Posterior vena cava (tissue), 2 donors: ENCODE measurements around the gene RHD. TPM values are rescaled to one million over a fixed set of nuclear protein-coding genes. Genes with fewer than 3 reads are reported as not detected.
"Not testable (repeated sequence)": the region's sequence is repeated elsewhere in the genome, so short reads cannot be mapped to it uniquely, and the experiment has no call there.

ENCODE experiments used
- DNase-seq: peaks from one replicate; pipeline ENCODE4 v3.0.0-alpha.2; 2020; ENCODE audit warnings: low spot score
- intact Hi-C, 2 donors: fragments of 100-400 bp; cut with DNase I; formaldehyde crosslinking; loops; one replicate each; pipeline versions ENCODE4 v1.14.1 to v1.14.2; 2022 to 2023
- long read RNA-seq, 2 donors: library from polyadenylated mRNA; unstranded; transcript quantifications; one replicate each; pipeline ENCODE4 v2.0.0, GENCODE V29; 2020 to 2021
- total RNA-seq, 2 donors: library from RNA; stranded (reverse); fragmentation: NEBNext Ultra II Directional; extraction: Animal tissue kit (Norgen Biotek cat#: 25700); gene quantifications; one replicate each; pipeline ENCODE4 v1.2.1, GENCODE V29; 2021
- donor health status: DM: yes; HTN: yes; CAD: no.
- donor health status: DM: yes; HTN: yes; CAD: no.

Gene RHD
- not detected for total RNA-seq
- long read RNA-seq, donor 1, partial matches to known transcripts = 0 of 2 reads
- long read RNA-seq, donor 1, other reads (novel, unspliced or antisense) = 2 of 2 reads
- long read RNA-seq, donor 2 = 0 reads

DNA sequence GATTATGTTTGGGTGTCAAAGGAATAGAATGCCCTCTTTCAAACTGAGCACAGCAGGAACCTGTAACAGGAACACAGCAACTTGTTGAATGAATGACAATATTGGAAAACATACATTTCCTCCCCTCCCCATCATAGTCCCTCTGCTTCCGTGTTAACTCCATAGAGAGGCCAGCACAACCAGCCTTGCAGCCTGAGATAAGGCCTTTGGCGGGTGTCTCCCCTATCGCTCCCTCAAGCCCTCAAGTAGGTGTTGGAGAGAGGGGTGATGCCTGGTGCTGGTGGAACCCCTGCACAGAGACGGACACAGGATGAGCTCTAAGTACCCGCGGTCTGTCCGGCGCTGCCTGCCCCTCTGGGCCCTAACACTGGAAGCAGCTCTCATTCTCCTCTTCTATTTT is at the start of gene RHD:
Gene RHD, plus strand, starts transcription at position 272 of the 400 bp plus-strand sequence. Its CDS starts 39 bp downstream, at position 311.
- intact Hi-C loops, DNase-seq: not testable (repeated sequence)

- no peak for DNase-seq
- intact Hi-C loops = loop anchor here in 1 of 2 donors (10.0 kb wide), 1 partner anchor 548 kb away; no protein-coding TSS in a partner anchor
These were observed 49.7 kb upstream of the RHD start for GRCh38 chr1:25222606-25223005.

GRCh38 chr1:25223471-25223870 is 48.8 kb upstream of the RHD start:
- no peak for DNase-seq
- intact Hi-C loops = loop anchor here in 1 of 2 donors (10.0 kb wide), 1 partner anchor 549 kb away; no protein-coding TSS in a partner anchor

- peak; percentile 97 for DNase-seq
- intact Hi-C loops = no loop called here
These were observed 40.1 kb upstream of the RHD start, which contains the start of gene SYF2 for GRCh38 chr1:25232027-25232865. SYF2 (minus strand) TSS chr1:25232502; CDS start chr1:25232467, 35 bp downstream.

DNA sequence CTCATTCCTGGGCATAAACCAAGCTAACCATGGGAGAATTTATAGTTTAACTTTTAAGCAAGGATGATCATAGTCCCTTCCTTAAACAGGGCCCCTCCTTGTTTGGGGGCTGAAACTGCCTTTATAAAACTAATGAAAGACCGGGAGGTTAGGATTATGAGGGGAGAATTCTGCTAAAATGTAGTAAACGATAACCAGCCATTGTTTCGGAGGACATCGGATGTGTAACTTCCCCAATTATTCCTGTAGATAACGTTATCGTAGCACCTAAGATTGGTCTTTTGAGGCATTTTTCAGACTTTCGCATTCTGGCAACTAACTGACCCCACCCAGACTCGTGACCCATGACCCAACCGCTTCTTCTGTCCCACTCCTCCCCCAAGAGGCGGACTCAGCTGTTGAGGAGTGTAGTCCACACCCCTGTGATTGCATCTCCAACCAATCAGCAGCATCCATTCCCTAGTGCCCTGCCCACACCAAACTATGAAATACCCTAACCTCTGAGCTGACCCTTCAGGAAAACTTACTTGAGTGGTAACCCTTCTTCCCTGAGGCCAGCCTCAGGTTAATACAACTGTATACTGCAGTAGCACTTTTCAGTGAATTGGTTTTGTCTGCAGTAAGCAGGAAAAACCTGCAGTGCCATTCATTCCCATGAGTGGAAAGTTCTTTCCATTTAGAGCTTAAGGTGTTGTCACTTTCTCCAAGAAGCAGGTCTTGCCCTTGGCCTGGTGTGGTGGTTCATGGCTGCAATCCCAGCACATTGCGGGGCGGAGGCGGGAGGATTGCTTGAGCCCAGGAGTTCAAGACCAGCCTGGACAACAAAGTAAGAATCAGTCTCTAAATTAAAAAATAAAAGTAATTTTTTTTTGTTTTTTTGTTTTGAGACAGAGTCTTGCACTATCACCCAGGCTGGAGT is 39.2 kb upstream of the RHD start:
- intact Hi-C loops = no loop called here

DNA sequence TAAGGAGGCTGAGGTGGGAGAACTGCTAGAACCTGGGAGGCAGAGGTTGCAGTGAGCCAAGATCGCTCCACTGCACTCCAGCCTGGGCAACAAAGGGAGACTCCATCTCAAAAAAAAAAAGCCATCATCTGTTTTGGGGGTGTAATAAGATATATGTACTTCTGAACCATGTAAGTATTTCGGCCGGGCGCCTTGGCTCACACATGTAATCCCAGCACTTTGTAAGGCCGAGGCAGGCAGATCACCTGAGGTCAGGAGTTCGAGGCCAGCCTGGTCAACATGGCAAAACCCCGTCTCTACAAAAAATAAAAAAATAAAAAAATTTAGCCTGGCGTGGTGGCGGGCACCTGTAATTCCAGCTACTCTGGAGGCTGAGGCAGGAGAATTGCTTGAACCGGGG is 36.9 kb upstream of the RHD start:
- intact Hi-C loops = not testable (repeated sequence)

More for the DNA sequence above, 39.2 kb upstream of the RHD start:
- DNase-seq = peak; percentile 94

DNA sequence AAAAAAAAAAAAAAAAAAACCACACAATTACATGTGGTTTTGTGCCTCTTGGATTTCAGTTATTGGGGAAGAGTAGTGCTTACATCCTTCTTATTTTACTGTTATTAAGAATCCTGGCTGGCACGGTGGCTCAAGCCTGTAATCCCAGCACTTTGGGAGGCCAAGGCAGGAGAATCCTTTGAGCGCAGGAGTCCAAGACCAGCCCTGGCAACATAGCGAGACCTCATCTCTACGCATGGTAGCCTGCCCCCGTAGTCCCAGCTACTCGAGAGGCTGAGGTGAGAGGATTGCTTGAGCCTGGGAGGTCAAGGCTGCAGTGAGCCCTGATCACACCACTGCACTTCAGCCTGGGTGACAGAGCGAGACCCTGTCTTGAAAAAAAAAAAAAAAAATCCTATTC is 36.0 kb upstream of the RHD start:
- DNase-seq, intact Hi-C loops: not testable (repeated sequence)

More for the DNA sequence above, 36.9 kb upstream of the RHD start:
- not testable (repeated sequence) for DNase-seq

DNA sequence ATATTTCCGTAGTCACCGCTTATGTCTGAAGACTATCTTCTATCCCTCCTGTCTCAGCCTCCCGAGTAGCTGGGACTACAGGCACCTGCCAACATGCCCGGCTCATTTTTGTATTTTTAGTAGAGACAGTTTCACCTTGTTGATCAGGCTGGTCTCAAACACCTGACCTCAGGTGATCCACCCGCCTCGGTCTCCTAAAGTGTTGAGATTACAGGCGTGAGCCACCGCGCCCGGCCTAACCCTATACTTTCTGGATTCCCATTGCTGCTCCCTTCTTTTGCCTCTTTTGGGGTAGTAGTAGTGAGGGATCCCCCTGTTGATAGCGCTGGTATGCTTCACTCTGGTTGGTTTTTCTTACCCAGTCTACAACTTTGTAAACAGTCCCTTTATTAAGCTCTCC is 34.3 kb upstream of the RHD start:
- intact Hi-C loops = no loop called here
- DNase-seq = no peak

- DNase-seq = peak; percentile 97
- intact Hi-C loops = no loop called here
These were observed 32.4 kb upstream of the RHD start for GRCh38 chr1:25239681-25240541.

DNA sequence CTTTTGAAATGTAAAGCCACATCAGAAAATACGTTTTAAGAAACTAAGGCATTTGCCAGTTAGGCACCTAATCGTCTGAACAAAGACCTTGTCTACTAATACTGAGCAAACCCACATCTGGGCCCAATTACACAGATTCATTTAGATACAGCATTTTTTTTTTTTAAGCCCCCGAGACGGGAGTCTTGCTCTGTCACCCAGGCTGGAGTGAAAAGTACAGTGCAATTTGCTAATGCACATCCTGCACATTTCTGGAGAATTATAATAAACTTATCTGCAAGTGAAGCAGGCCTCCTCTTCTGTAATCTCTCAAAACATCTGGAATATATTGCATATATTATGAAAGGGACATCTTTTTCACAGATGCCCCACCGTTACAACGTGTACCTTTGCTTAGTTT is 28.4 kb upstream of the RHD start:
- DNase-seq = no peak
- intact Hi-C loops = no loop called here

GRCh38 chr1:25245393-25245792 is 26.9 kb upstream of the RHD start:
- no peak for DNase-seq
- intact Hi-C loops = no loop called here

GRCh38 chr1:25245809-25246599 is 26.3 kb upstream of the RHD start:
- intact Hi-C loops = no loop called here
- no peak for DNase-seq

GRCh38 chr1:25246600-25247023 is 25.7 kb upstream of the RHD start:
- intact Hi-C loops = no loop called here
- DNase-seq = no peak

DNA sequence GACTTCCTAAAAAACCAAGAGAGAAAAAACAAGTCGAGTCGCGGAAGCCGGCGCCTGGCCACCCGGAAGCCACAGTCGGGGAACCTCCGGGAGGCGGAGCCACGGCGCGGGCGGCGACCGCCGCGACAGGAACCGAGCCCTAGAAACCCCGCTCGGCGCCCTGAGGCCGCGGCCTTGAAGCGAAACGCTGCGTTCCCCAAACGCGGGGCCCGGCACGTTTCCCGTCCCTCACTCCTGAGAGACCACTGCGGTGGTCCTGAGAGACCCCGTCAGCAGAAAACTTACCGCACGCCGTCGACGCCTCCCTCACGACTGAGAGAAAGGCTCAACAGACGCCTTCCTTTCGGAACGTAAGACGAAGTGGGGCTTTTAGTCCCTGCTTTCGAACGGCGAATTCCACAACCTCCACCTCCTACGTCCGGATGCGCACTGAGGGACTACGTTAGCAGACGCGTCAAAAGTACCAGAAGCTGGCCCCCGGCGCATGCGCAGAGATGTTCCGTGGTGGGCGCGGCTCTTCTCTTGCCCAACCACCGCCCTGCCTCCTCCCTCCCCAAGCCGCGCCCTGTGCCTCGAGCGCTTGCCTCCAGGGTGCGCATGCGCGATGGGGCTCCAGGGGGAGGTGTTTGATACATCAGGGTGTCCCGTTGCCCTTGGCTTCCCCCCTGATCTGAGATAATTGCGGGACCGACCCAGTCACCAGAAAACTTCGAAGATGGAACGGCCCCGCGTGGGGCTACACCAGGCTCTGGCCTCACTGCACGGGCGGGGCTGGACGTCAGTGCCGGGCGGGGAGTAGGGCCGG is 25.1 kb upstream of the RHD start, which contains the start of gene RSRP1:
Gene RSRP1, minus strand, starts transcription at position 431 of the 805 bp plus-strand sequence. CDS start 491 bp downstream, outside the sequence.
- peak; percentile 100 for DNase-seq
- intact Hi-C loops = no loop called here

- intact Hi-C loops = no loop called here
- no peak for DNase-seq
These were observed 24.2 kb upstream of the RHD start for GRCh38 chr1:25247829-25248754.

DNA sequence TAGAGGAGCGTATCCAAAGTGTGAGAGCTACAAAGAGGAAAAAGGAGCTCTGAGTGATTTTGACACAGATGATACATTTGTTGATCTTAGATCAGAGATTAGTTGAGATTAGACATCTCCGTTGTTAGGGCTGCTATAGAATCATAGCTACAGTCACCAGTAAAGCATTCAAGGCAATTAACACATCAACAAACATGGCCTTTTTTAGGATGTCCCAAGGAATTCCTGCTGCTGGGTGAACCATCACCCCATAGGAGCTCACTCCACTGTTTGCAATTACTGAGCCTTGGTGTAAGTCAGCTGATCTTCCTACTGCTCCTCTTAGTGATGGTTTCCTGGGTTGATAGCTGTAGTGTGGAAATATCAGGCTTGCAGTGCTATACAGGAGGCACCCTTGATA is 18.4 kb upstream of the RHD start:
- intact Hi-C loops = no loop called here
- DNase-seq = no peak
